Measurements from ENCODE around the gene STOX2. TPM values are rescaled to one million over a fixed set of nuclear protein-coding genes. Genes with fewer than 3 reads are reported as not detected.
A peak's percentile ranks its signal among the peaks of the same experiment; 100 is the strongest.
"Not testable (repeated sequence)": the region's sequence is repeated elsewhere in the genome, so short reads cannot be mapped to it uniquely, and the experiment has no call there.

STOX2 gene
- total and polyA plus RNA-seq, 2 experiments from 2014 or later = 6.4 to 20.1 TPM

GRCh38 chr4:184032091-184032490 lies 127.0 kb downstream of the STOX2 start:
- no peak for DNase-seq (ENCODE audit: low read depth in 1 of 2, low spot score in 1 of 2)
- no peaks in the 10 kb centered on the region for H3K9me3 ChIP-seq (ENCODE audit: low read depth)
- no peaks in the 10 kb centered on the region for H3K27me3 ChIP-seq
- H3K4me1 ChIP-seq (ENCODE audit: low read depth) = no peaks in the 10 kb centered on the region
- no peaks in the 10 kb centered on the region for H3K36me3 ChIP-seq
- H3K27ac ChIP-seq = no peak overlapping the region
- no peak for TF ChIP-seq CTCF (IDR thresholded peaks at IDR 0.05; ENCODE audit: low read depth, low read length)
- H3K4me3 ChIP-seq = no peak overlapping the region

GRCh38 chr4:184039963-184040383 lies 134.9 kb downstream of the STOX2 start:
- Histone ChIP-seq H3K9me3 (ENCODE audit: low read depth) (no peaks in the 10 kb centered on the region), H3K27ac (no peak overlapping the region), H3K4me1 (ENCODE audit: low read depth) (peaks cover 8% of the 10 kb centered on the region), H3K27me3 (no peaks in the 10 kb centered on the region), H3K4me3 (no peak overlapping the region), H3K36me3 (no peaks in the 10 kb centered on the region)
- peak; percentile 8 to 27 for DNase-seq (ENCODE audit: low read depth in 1 of 2, low spot score in 1 of 2)
- no peak for TF ChIP-seq CTCF (IDR thresholded peaks at IDR 0.05; ENCODE audit: low read depth, low read length)

- TF ChIP-seq CTCF (IDR thresholded peaks at IDR 0.05; ENCODE audit: low read depth, low read length) = no peak
- no peak overlapping the region for H3K27ac ChIP-seq
- peaks cover 8% of the 10 kb centered on the region for H3K4me1 ChIP-seq (ENCODE audit: low read depth)
- no peaks in the 10 kb centered on the region for H3K27me3 ChIP-seq
- H3K36me3 ChIP-seq = no peaks in the 10 kb centered on the region
- DNase-seq (ENCODE audit: low read depth in 1 of 2, low spot score in 1 of 2) = no peak
- no peaks in the 10 kb centered on the region for H3K9me3 ChIP-seq (ENCODE audit: low read depth)
- no peak overlapping the region for H3K4me3 ChIP-seq
Measured at GRCh38 chr4:184041156-184041555, 136.0 kb downstream of the STOX2 start.

GRCh38 chr4:184046148-184046547 lies 141.0 kb downstream of the STOX2 start:
- DNase-seq (ENCODE audit: low read depth in 1 of 2, low spot score in 1 of 2) = no peak
- Histone ChIP-seq H3K9me3 (ENCODE audit: low read depth) (no peaks in the 10 kb centered on the region), H3K4me1 (ENCODE audit: low read depth) (no peaks in the 10 kb centered on the region), H3K27me3 (no peaks in the 10 kb centered on the region), H3K4me3 (no peak overlapping the region), H3K27ac (no peak overlapping the region), H3K36me3 (no peaks in the 10 kb centered on the region)
- TF ChIP-seq CTCF (IDR thresholded peaks at IDR 0.05; ENCODE audit: low read depth, low read length) = no peak

GRCh38 chr4:184051262-184051661 lies 146.2 kb downstream of the STOX2 start:
- not testable (repeated sequence) for H3K4me1 ChIP-seq (ENCODE audit: low read depth); H3K27ac ChIP-seq; H3K9me3 ChIP-seq (ENCODE audit: low read depth); H3K27me3 ChIP-seq; H3K4me3 ChIP-seq; DNase-seq (ENCODE audit: low read depth in 1 of 2, low spot score in 1 of 2); H3K36me3 ChIP-seq

GRCh38 chr4:184052616-184053015 lies 147.5 kb downstream of the STOX2 start:
- no peaks in the 10 kb centered on the region for H3K36me3 ChIP-seq
- no peak for TF ChIP-seq CTCF (IDR thresholded peaks at IDR 0.05; ENCODE audit: low read depth, low read length)
- H3K27ac ChIP-seq = no peak overlapping the region
- H3K9me3 ChIP-seq (ENCODE audit: low read depth) = no peaks in the 10 kb centered on the region
- H3K27me3 ChIP-seq = no peaks in the 10 kb centered on the region
- no peak for DNase-seq (ENCODE audit: low read depth in 1 of 2, low spot score in 1 of 2)
- H3K4me3 ChIP-seq = no peak overlapping the region
- no peaks in the 10 kb centered on the region for H3K4me1 ChIP-seq (ENCODE audit: low read depth)

Data from cardiac muscle cell (in vitro differentiated cells and primary cell).